Fibroblast of lung (primary cell): ENCODE data around the gene C1S. TPM values are rescaled to one million over a fixed set of nuclear protein-coding genes. Genes with fewer than 3 reads are reported as not detected.

Experiments
- DNase-seq, 2 donors: peaks; one replicate each; pipeline versions ENCODE4 v3.0.0 to v3.0.0-alpha.2; 2010; ENCODE audit warnings: low read depth in 2 of 2
- H2AFZ ChIP-seq: 2 replicates; pipeline ENCODE4 v1.5.1; 2012; ENCODE audit warnings: low read length, control low read depth, inconsistent platforms
- H3K27ac ChIP-seq: 2 replicates; pipeline ENCODE4 v1.5.1; 2011; ENCODE audit warnings: low read length, control low read depth; ENCODE audit not compliant: insufficient read depth
- H3K27me3 ChIP-seq: 2 replicates; pipeline ENCODE4 v1.5.1; 2011; ENCODE audit warnings: mild to moderate bottlenecking, low read length; ENCODE audit not compliant: control insufficient read depth, insufficient read depth
- H3K36me3 ChIP-seq: 2 replicates; pipeline ENCODE4 v1.5.1; 2011; ENCODE audit warnings: low read length; ENCODE audit not compliant: control insufficient read depth, insufficient read depth
- H3K4me1 ChIP-seq: 2 replicates; pipeline ENCODE4 v1.5.1; 2011; ENCODE audit warnings: low read length; ENCODE audit not compliant: control insufficient read depth, insufficient read depth; ENCODE audit errors: extremely low read depth
- H3K4me2 ChIP-seq: 2 replicates; pipeline ENCODE4 v1.5.1; 2011; ENCODE audit warnings: low read length, control low read depth; ENCODE audit not compliant: insufficient read depth; ENCODE audit errors: extremely low read depth
- H3K4me3 ChIP-seq, 4 experiments: fragments of 200-600 bp in 1 of 4; sonication (generic) in 1 of 4; replicated peaks in 1 of 4; 2 replicates each; pipeline ENCODE4 v1.5.1; 2011 to 2016; ENCODE audit warnings: low read length in 4 of 4, low read depth in 3 of 4, mild to moderate bottlenecking in 3 of 4, control low read depth in 2 of 4, inconsistent platforms in 1 of 4, mixed read lengths in 1 of 4; ENCODE audit not compliant: insufficient read depth in 1 of 4; ENCODE audit errors: control extremely low read depth in 1 of 4
- H3K79me2 ChIP-seq: 2 replicates; pipeline ENCODE4 v1.5.1; 2012; ENCODE audit warnings: mild to moderate bottlenecking, low read length, inconsistent platforms; ENCODE audit not compliant: control insufficient read depth, insufficient read depth
- H3K9ac ChIP-seq: 2 replicates; pipeline ENCODE4 v1.5.1; 2011; ENCODE audit warnings: mild to moderate bottlenecking, low read length, control low read depth; ENCODE audit not compliant: insufficient read depth
- H3K9me3 ChIP-seq: 2 replicates; pipeline ENCODE4 v1.5.1; 2012; ENCODE audit warnings: low read depth, low read length; ENCODE audit not compliant: control insufficient read depth, insufficient read depth
- H4K20me1 ChIP-seq: 2 replicates; pipeline ENCODE4 v1.5.1; 2011; ENCODE audit warnings: low read length; ENCODE audit not compliant: control insufficient read depth, insufficient read depth; ENCODE audit errors: extremely low read depth
- EZH2 ChIP-seq: IDR thresholded peaks from 2 replicates; pipeline ENCODE4 v1.5.1; 2012; ENCODE audit warnings: low read length, control low read depth, mild to moderate bottlenecking; ENCODE audit errors: missing control alignments
- polyA plus RNA-seq, 2 donors: library from polyadenylated mRNA; depleted of rRNA in 1 of 2; stranded (reverse) in 1 of 2; unstranded in 1 of 2; fragments of >200 nt; gene quantifications; 2 replicates each; pipeline ENCODE4 v1.2.1, GENCODE V29; 2011 to 2012; ENCODE audit warnings: missing spikeins in 1 of 2
- total RNA-seq: library from RNA; depleted of rRNA; stranded (reverse); fragments of >200 nt; gene quantifications from 2 replicates; pipeline ENCODE4 v1.2.1, GENCODE V29; 2014
- TF ChIP-seq, protein P1 (sequence below), 2 donors: IDR thresholded peaks in 1 of 2; conservative IDR thresholded peaks in 1 of 2; 1 replicate in 1 of 2; 2 replicates in 1 of 2; pipeline ENCODE4 v1.5.1; 2011 to 2012; ENCODE audit warnings: low read length in 2 of 2, control low read depth in 1 of 2, inconsistent platforms in 1 of 2, low read depth in 1 of 2, mild to moderate bottlenecking in 1 of 2

C1S gene
- total and polyA plus RNA-seq, 2 donors (not counting 1 experiment from before 2014, with no cell fraction given) = 507 to 997 TPM

DNA sequence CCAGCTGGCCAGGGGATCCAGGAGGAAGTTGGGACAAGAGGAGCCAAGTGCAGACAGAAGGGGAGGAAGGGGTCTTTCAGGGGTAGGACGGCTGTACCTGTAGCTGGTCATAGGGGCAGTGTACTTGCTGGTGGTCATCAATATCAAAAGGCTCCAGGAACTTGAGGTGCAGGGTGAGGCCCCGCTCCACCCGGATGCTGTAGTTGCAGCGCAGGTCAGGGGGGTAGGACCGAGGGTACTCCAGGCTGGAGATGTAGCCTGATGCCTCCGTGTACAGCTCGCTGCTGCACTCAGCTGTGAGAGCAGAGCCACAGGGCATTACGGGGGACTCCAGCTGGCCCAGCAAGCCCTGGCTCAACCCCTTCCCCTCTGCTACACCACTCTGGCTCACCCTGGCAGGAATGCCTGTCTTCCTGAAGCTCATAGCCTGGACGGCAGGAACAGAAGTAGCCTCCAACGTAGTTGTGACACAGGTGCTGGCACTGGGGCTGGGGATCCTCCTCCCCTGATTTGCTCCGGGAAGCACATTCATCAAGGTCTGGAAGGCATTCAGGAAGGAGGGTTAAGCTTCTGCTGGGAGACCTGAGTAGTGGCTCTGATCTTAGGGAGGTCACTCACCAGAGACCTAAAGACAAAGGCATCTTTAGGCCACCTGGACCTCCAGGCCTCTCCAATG lies 28.8 kb downstream of the C1S start:
- H3K27ac ChIP-seq = no peak overlapping the region
- no peak overlapping the region for H3K9ac ChIP-seq
- H3K27me3 ChIP-seq = no peaks in the 10 kb centered on the region
- H3K36me3 ChIP-seq = peaks cover 28% of the 10 kb centered on the region
- no peaks in the 10 kb centered on the region for H4K20me1 ChIP-seq
- no peak for DNase-seq
- no peak overlapping the region for H2AFZ ChIP-seq
- TF ChIP-seq, protein P1, sequence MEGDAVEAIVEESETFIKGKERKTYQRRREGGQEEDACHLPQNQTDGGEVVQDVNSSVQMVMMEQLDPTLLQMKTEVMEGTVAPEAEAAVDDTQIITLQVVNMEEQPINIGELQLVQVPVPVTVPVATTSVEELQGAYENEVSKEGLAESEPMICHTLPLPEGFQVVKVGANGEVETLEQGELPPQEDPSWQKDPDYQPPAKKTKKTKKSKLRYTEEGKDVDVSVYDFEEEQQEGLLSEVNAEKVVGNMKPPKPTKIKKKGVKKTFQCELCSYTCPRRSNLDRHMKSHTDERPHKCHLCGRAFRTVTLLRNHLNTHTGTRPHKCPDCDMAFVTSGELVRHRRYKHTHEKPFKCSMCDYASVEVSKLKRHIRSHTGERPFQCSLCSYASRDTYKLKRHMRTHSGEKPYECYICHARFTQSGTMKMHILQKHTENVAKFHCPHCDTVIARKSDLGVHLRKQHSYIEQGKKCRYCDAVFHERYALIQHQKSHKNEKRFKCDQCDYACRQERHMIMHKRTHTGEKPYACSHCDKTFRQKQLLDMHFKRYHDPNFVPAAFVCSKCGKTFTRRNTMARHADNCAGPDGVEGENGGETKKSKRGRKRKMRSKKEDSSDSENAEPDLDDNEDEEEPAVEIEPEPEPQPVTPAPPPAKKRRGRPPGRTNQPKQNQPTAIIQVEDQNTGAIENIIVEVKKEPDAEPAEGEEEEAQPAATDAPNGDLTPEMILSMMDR (conservative IDR thresholded peaks at IDR 0.05 in 1 of 2, IDR thresholded peaks at IDR 0.05 in 1 of 2; ENCODE audit: low read depth in 1 of 2, low read length in 2 of 2) = no peak
- H3K9me3 ChIP-seq = peaks cover 4% of the 10 kb centered on the region
- no peak overlapping the region for H3K4me2 ChIP-seq
- H3K79me2 ChIP-seq = peaks cover 3% of the 10 kb centered on the region
- H3K4me3 ChIP-seq = peak overlapping the region in 1 of 4 experiments; percentile 93
- peaks cover 16% of the 10 kb centered on the region for H3K4me1 ChIP-seq

DNA sequence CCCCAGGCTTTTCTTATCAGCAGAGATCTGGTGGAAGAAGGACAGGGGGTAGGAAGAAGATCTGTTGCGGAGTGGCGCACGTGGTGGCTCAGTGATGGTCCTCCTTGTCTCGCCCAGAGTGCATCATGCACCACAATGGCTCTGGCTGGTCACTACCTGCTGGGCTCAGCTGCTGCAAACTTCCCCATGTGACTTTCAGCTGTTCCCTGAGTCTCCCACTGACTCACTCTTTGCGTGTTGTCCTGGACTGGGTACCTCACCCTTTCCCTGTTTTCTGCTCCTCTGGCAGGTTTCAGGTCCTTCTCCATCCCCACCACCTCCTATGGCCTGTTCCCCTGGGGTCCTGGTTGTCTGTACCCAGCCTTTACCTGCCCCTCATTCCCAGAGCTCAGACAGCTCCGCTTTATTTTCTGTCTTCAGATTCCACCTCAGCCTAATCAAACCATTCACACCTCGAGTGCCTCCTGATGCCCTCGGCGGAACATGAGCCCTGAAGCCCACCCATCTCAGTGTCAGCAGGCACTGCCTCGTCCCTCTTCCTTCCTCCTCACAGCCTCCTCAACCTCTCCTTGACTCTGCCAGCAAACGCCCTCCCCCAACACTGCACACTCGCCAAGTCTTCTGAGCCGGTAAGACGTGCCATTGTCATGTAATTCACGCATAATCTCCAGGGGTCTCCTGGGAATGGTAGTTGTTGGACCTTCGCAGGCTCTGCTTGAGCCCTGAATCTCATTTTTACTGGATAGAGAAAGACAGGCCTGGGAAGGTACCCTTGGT lies 29.9 kb downstream of the C1S start:
- no peaks in the 10 kb centered on the region for H3K9me3 ChIP-seq
- TF ChIP-seq, protein P1 (conservative IDR thresholded peaks at IDR 0.05 in 1 of 2, IDR thresholded peaks at IDR 0.05 in 1 of 2; ENCODE audit: low read depth in 1 of 2, low read length in 2 of 2) = no peak
- TF ChIP-seq EZH2 = no peak
- DNase-seq = no peak
- peaks cover 16% of the 10 kb centered on the region for H3K4me1 ChIP-seq
- H3K9ac ChIP-seq = no peak overlapping the region
- peak overlapping the region; percentile 94 for H3K4me2 ChIP-seq
- no peak overlapping the region for H3K27ac ChIP-seq
- peaks cover 3% of the 10 kb centered on the region for H3K79me2 ChIP-seq
- H3K27me3 ChIP-seq = no peaks in the 10 kb centered on the region
- H3K36me3 ChIP-seq = peaks cover 19% of the 10 kb centered on the region
- no peaks in the 10 kb centered on the region for H4K20me1 ChIP-seq
- peak overlapping the region in 3 of 4 experiments; percentile 67 to 93 (median 93) for H3K4me3 ChIP-seq
- H2AFZ ChIP-seq = no peak overlapping the region

- H3K27ac ChIP-seq = no peak overlapping the region
- peak overlapping the region; percentile 44 to 93 (median 80) for H3K4me3 ChIP-seq
- no peaks in the 10 kb centered on the region for H4K20me1 ChIP-seq
- TF ChIP-seq EZH2 = no peak
- TF ChIP-seq, protein P1 (conservative IDR thresholded peaks at IDR 0.05 in 1 of 2, IDR thresholded peaks at IDR 0.05 in 1 of 2; ENCODE audit: low read depth in 1 of 2, low read length in 2 of 2) = no peak
- H3K9me3 ChIP-seq = no peaks in the 10 kb centered on the region
- peaks cover 3% of the 10 kb centered on the region for H3K79me2 ChIP-seq
- no peak overlapping the region for H2AFZ ChIP-seq
- H3K4me2 ChIP-seq = peak overlapping the region; percentile 94
- peaks cover 16% of the 10 kb centered on the region for H3K4me1 ChIP-seq
- H3K36me3 ChIP-seq = peaks cover 15% of the 10 kb centered on the region
- no peak for DNase-seq
- no peak overlapping the region for H3K9ac ChIP-seq
- H3K27me3 ChIP-seq = no peaks in the 10 kb centered on the region
These were observed 30.7 kb downstream of the C1S start for GRCh38 chr12:7091171-7091570.
